Measurements from ENCODE around the gene WFS1. TPM values are rescaled to one million over a fixed set of nuclear protein-coding genes. Genes with fewer than 3 reads are reported as not detected.

The WFS1 gene
- total RNA-seq, 1 donor: 14.3 TPM

DNA sequence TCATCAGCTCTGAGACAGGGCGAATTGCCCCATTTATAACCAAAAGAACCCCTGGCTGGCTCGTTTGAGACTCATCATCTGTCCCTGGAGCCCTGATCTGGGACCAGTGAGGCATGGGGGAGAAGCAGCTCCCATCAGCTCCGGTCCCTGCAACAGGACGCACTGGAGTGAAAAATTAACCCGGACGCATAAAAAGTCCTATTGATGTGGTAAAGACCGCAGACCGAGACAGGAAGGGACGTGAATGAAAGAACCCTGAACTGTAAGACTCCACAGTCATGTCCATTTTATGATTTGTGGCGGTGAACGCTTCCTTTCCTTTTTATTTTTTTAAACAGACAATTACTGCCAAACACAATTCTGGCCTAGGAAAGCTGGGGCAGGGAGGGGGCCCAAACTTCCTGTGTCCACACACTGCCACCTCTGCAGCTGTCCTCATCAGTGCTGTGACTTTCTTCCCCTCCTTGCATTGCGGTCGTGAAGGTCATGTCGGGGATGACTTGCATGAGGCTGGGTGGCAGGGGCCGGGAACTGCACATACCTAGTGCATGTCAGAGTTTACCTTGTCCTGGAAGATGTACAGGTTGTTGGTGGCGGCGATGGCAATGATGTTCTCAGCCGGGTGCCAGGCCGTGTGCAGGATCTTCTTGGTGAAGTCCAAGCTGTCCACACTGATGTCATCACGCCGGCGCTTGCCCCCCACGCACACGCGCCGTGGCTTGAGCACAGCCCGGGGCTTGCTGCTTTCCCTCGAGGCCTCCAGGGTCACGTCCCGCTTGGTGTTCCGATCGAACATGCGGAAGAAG, 53.3 kb downstream of the WFS1 start:
- no peak overlapping the region for H3K4me3 ChIP-seq (ENCODE audit: low read depth, low read length)
- TF ChIP-seq, protein P1, sequence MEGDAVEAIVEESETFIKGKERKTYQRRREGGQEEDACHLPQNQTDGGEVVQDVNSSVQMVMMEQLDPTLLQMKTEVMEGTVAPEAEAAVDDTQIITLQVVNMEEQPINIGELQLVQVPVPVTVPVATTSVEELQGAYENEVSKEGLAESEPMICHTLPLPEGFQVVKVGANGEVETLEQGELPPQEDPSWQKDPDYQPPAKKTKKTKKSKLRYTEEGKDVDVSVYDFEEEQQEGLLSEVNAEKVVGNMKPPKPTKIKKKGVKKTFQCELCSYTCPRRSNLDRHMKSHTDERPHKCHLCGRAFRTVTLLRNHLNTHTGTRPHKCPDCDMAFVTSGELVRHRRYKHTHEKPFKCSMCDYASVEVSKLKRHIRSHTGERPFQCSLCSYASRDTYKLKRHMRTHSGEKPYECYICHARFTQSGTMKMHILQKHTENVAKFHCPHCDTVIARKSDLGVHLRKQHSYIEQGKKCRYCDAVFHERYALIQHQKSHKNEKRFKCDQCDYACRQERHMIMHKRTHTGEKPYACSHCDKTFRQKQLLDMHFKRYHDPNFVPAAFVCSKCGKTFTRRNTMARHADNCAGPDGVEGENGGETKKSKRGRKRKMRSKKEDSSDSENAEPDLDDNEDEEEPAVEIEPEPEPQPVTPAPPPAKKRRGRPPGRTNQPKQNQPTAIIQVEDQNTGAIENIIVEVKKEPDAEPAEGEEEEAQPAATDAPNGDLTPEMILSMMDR (IDR thresholded peaks at IDR 0.05; ENCODE audit: insufficient read depth, low read length): no peak
- no peak for DNase-seq (ENCODE audit: low read depth)

GRCh38 chr4:6324461-6324998, 54.9 kb downstream of the WFS1 start:
- TF ChIP-seq, protein P1 (IDR thresholded peaks at IDR 0.05; ENCODE audit: insufficient read depth, low read length): no peak
- no peak overlapping the region for H3K4me3 ChIP-seq (ENCODE audit: low read depth, low read length)
- no peak for DNase-seq (ENCODE audit: low read depth)

DNA sequence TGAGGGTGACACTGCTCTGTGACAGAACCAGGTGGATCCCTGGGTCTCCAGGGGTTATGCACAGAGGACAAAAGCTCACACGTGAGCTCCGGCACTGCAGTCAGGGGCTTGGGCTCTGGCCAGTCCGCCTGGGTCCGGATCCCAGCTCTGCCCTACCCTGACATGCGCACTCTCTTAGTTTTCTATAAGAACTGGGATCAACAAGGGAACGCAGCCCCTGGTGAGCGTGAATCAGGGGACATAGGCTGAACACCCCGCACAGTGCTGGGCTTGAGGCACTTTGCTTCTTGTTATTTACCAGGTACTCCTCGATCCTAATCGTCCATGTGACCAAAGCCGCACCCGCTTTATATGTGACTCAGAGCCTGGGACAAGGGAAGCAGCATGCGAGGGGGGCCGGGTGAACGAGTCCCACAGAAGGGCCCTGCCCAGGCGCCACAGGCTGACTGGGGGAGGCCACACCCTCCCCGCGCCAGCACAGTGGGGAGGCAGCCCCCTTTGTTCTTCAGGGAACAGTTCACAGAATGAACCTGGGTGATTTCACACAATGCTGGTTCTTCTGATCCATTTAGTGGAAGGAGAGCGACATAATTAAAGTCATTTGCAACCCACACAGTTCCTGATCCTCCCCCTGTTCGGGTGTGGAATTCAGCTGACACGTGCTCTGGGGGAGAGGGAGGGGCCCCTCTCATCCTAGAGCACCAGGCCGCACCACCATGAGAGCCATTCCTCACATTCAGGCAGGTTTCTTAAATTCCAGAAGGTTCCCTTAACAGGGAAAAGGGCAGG, 55.5 kb downstream of the WFS1 start:
- peak; percentile 2 for DNase-seq (ENCODE audit: low read depth)
- TF ChIP-seq, protein P1 (IDR thresholded peaks at IDR 0.05; ENCODE audit: insufficient read depth, low read length): no peak
- H3K4me3 ChIP-seq (ENCODE audit: low read depth, low read length): no peak overlapping the region

GRCh38 chr4:6325788-6326290, 56.2 kb downstream of the WFS1 start:
- TF ChIP-seq, protein P1 (IDR thresholded peaks at IDR 0.05; ENCODE audit: insufficient read depth, low read length): no peak
- no peak for DNase-seq (ENCODE audit: low read depth)
- no peak overlapping the region for H3K4me3 ChIP-seq (ENCODE audit: low read depth, low read length)

GRCh38 chr4:6326312-6327060, 56.8 kb downstream of the WFS1 start:
- H3K4me3 ChIP-seq (ENCODE audit: low read depth, low read length): no peak overlapping the region
- DNase-seq (ENCODE audit: low read depth): no peak
- TF ChIP-seq, protein P1 (IDR thresholded peaks at IDR 0.05; ENCODE audit: insufficient read depth, low read length): no peak

GRCh38 chr4:6327220-6327917, 57.7 kb downstream of the WFS1 start:
- no peak overlapping the region for H3K4me3 ChIP-seq (ENCODE audit: low read depth, low read length)
- TF ChIP-seq, protein P1 (IDR thresholded peaks at IDR 0.05; ENCODE audit: insufficient read depth, low read length): peak; percentile 90
- DNase-seq (ENCODE audit: low read depth): peak; percentile 68

Measured in fibroblast of the aortic adventitia (primary cell).